Measurements from ENCODE around the gene ENO2. TPM values are rescaled to one million over a fixed set of nuclear protein-coding genes. Genes with fewer than 3 reads are reported as not detected.
"Not testable (repeated sequence)": the region's sequence is repeated elsewhere in the genome, so short reads cannot be mapped to it uniquely, and the experiment has no call there.

The ENO2 gene
- total RNA-seq, 2 donors from 2014 or later, result 9.7 to 36.9 TPM

- Histone ChIP-seq H3K27ac (no peak overlapping the region), H3K36me3 (no peaks in the 10 kb centered on the region), H3K4me1 (peaks cover 0 to 12% of the 10 kb centered on the region in 2 donors), H3K9me3 (no peaks in the 10 kb centered on the region), H3K27me3 (no peaks in the 10 kb centered on the region), H3K4me3 (no peak overlapping the region)
- no peak for TF ChIP-seq CTCF (IDR thresholded peaks at IDR 0.05)
- no peak for DNase-seq (ENCODE audit: low spot score)
Measured at GRCh38 chr12:6903722-6904121, 10.7 kb upstream of the ENO2 start.

GRCh38 chr12:6904280-6905276 is 9.8 kb upstream of the ENO2 start, which contains the start of gene LRRC23:
TSS of gene LRRC23 (plus strand) at chr12:6904822. CDS start at chr12:6905634, 812 bp downstream.
- peaks cover 0 to 12% of the 10 kb centered on the region in 2 donors for H3K4me1 ChIP-seq
- TF ChIP-seq CTCF (IDR thresholded peaks at IDR 0.05), result no peak

GRCh38 chr12:6905414-6906040 is 8.9 kb upstream of the ENO2 start:
- TF ChIP-seq CTCF (IDR thresholded peaks at IDR 0.05), result no peak
- Histone ChIP-seq H3K27ac (peak overlapping the region; percentile 78 to 84), H3K4me3 (peak overlapping the region in 1 of 2 donors; percentile 76), H3K9me3 (no peaks in the 10 kb centered on the region), H3K27me3 (no peaks in the 10 kb centered on the region), H3K36me3 (no peaks in the 10 kb centered on the region), H3K4me1 (peaks cover 0 to 12% of the 10 kb centered on the region in 2 donors)
- no peak for DNase-seq (ENCODE audit: low spot score)

More at GRCh38 chr12:6904280-6905276, 9.8 kb upstream of the ENO2 start, which contains the start of gene LRRC23:
- H3K9me3 ChIP-seq, result no peaks in the 10 kb centered on the region
- peak within 1 kb of the TSS; percentile 62 to 76 for H3K4me3 ChIP-seq
- peak within 1 kb of the TSS; percentile 78 to 84 for H3K27ac ChIP-seq
- H3K27me3 ChIP-seq, result no peaks in the 10 kb centered on the region
- no peaks in the 10 kb centered on the region for H3K36me3 ChIP-seq
- peak; percentile 98 for DNase-seq (ENCODE audit: low spot score)

- H3K9me3 ChIP-seq; H3K27me3 ChIP-seq; DNase-seq (ENCODE audit: low spot score); H3K27ac ChIP-seq; H3K36me3 ChIP-seq; H3K4me3 ChIP-seq: not testable (repeated sequence)
- H3K4me1 ChIP-seq, result peaks cover 0 to 12% of the 10 kb centered on the region in 2 donors
Measured at GRCh38 chr12:6908141-6908540, 6.2 kb upstream of the ENO2 start.

- TF ChIP-seq CTCF (IDR thresholded peaks at IDR 0.05), result no peak
- no peak for DNase-seq (ENCODE audit: low spot score)
Measured at GRCh38 chr12:6909421-6910145, 4.8 kb upstream of the ENO2 start.

More at GRCh38 chr12:6909421-6910145, 4.8 kb upstream of the ENO2 start:
- Histone ChIP-seq H3K9me3 (no peaks in the 10 kb centered on the region), H3K4me3 (no peak overlapping the region), H3K27me3 (no peaks in the 10 kb centered on the region), H3K4me1 (peaks cover 0 to 16% of the 10 kb centered on the region in 2 donors), H3K36me3 (no peaks in the 10 kb centered on the region), H3K27ac (no peak overlapping the region)

All from right atrium auricular region (tissue), 2 donors.